SK-N-SH (cell line): ENCODE results near the gene CEP57. TPM values are rescaled to one million over a fixed set of nuclear protein-coding genes. Genes with fewer than 3 reads are reported as not detected.

Source experiments
- CTCF ChIA-PET: fragments of 300-600, 350-600 bp; formaldehyde crosslinking; extraction: SDS; loops from one replicate; lab custom pipeline; 2021; lab: Yijun Ruan, JAX
- POLR2A ChIA-PET: fragments of 350-600 bp; sonication (Branson Sonifier 250); formaldehyde crosslinking; extraction: SDS; loops from one replicate; lab custom pipeline; 2020; ENCODE audit warnings: antibody characterized with exemption, inconsistent platforms; lab: Yijun Ruan, JAX
- DNase-seq: peaks from one replicate; pipeline ENCODE4 v3.0.0; 2012
- H2AFZ ChIP-seq: fragments of 200-600 bp; sonication (generic); 2 replicates; pipeline ENCODE4 v1.8.1; 2016; ENCODE audit warnings: antibody characterized with exemption, mild to moderate bottlenecking, low read depth
- H3F3A ChIP-seq: fragments of 200-600 bp; sonication (generic); replicated peaks from 2 replicates; pipeline ENCODE3; 2016; ENCODE audit warnings: antibody characterized with exemption, mild to moderate bottlenecking; ENCODE audit not compliant: insufficient read depth
- H3K27ac ChIP-seq, 2 experiments: fragments of 200-500 bp in 1 of 2; fragments of 200-600 bp in 1 of 2; sonication (Bioruptor generic) in 1 of 2; sonication (generic), shearing (Covaris generic) in 1 of 2; 2 replicates each; pipeline versions ENCODE4 v1.5.1 to v1.6.1; 2014 to 2016; ENCODE audit warnings: low read depth in 2 of 2, inconsistent platforms in 1 of 2, low read length in 1 of 2, mild to moderate bottlenecking in 1 of 2, mixed read lengths in 1 of 2
- H3K27me3 ChIP-seq: fragments of 200-600 bp; sonication (generic), shearing (Covaris generic); 2 replicates; pipeline ENCODE4 v1.6.1; 2016; ENCODE audit warnings: mixed run types; ENCODE audit not compliant: insufficient read depth
- H3K36me3 ChIP-seq, 2 experiments: fragments of 200-500 bp in 1 of 2; fragments of 200-600 bp in 1 of 2; sonication (Bioruptor generic) in 1 of 2; sonication (generic) in 1 of 2; replicated peaks in 1 of 2; 2 replicates each; pipeline versions ENCODE3 to v1.5.1; 2014 to 2016; ENCODE audit warnings: low read length in 1 of 2, mild to moderate bottlenecking in 1 of 2; ENCODE audit not compliant: insufficient read depth in 2 of 2, control insufficient read depth in 1 of 2
- H3K4me1 ChIP-seq, 2 experiments: fragments of 200-500 bp in 1 of 2; fragments of 200-600 bp in 1 of 2; sonication (Bioruptor generic) in 1 of 2; sonication (generic), shearing (Covaris generic) in 1 of 2; 2 replicates each; pipeline versions ENCODE4 v1.5.1 to v1.6.1; 2014 to 2016; ENCODE audit warnings: low read depth in 1 of 2, low read length in 1 of 2, mixed run types in 1 of 2; ENCODE audit not compliant: insufficient read depth in 2 of 2, control insufficient read depth in 1 of 2
- H3K4me2 ChIP-seq: fragments of 200-600 bp; sonication (generic), shearing (Covaris generic); 2 replicates; pipeline ENCODE4 v1.6.1; 2017; ENCODE audit warnings: mixed run types
- H3K4me3 ChIP-seq, 2 experiments: fragments of 200-500 bp in 1 of 2; fragments of 200-600 bp in 1 of 2; sonication (Bioruptor generic) in 1 of 2; sonication (generic), shearing (Covaris generic) in 1 of 2; 2 replicates each; pipeline versions ENCODE4 v1.5.1 to v1.8.1; 2014 to 2016; ENCODE audit warnings: low read depth in 2 of 2, inconsistent platforms in 1 of 2, low read length in 1 of 2, mild to moderate bottlenecking in 1 of 2, mixed read lengths in 1 of 2, moderate library complexity in 1 of 2
- H3K79me2 ChIP-seq: fragments of 200-600 bp; sonication (generic); 2 replicates; pipeline ENCODE4 v1.8.1; 2017; ENCODE audit warnings: mild to moderate bottlenecking; ENCODE audit not compliant: insufficient read depth
- H3K9ac ChIP-seq: fragments of 200-600 bp; sonication (generic); 2 replicates; pipeline ENCODE4 v1.6.1; 2017; ENCODE audit warnings: mixed run types
- H3K9me2 ChIP-seq: fragments of 200-600 bp; sonication (generic); 2 replicates; pipeline ENCODE4 v1.6.1; 2017; ENCODE audit warnings: mixed run types
- H3K9me3 ChIP-seq: fragments of 200-600 bp; sonication (generic); 2 replicates; pipeline ENCODE4 v1.6.1; 2017; ENCODE audit warnings: mixed run types, mild to moderate bottlenecking, moderate library complexity
- H4K20me1 ChIP-seq: fragments of 200-600 bp; sonication (generic); 2 replicates; pipeline ENCODE4 v1.6.1; 2017; ENCODE audit warnings: mild to moderate bottlenecking, mixed run types; ENCODE audit not compliant: insufficient read depth
- EP300 ChIP-seq, 2 experiments: IDR thresholded peaks; 2 replicates each; pipeline versions ENCODE4 v1.4.0 to v1.6.1; 2012; ENCODE audit warnings: borderline replicate concordance in 1 of 2, low read depth in 1 of 2, low read length in 1 of 2
- EZH2phosphoT487 ChIP-seq: fragments of 200-600 bp; sonication (generic); IDR thresholded peaks from 2 replicates; pipeline ENCODE4 v1.6.1; 2017; ENCODE audit warnings: low read depth, mixed run types, mild to moderate bottlenecking, antibody characterized with exemption, moderate library complexity, borderline replicate concordance
- FOSL2 ChIP-seq: IDR thresholded peaks from 2 replicates; pipeline ENCODE4 v1.4.0; 2012; ENCODE audit warnings: low read depth, mild to moderate bottlenecking, moderate library complexity, borderline replicate concordance
- FOXM1 ChIP-seq: IDR thresholded peaks from 2 replicates; pipeline ENCODE4 v1.4.0; 2012; ENCODE audit warnings: low read depth, mild to moderate bottlenecking
- IRF3 ChIP-seq: fragments of 150-350 bp; IDR thresholded peaks from 2 replicates; pipeline ENCODE4 v1.6.1; 2016; ENCODE audit warnings: mild to moderate bottlenecking, low read depth, low read length
- JUND ChIP-seq: IDR thresholded peaks from 2 replicates; pipeline ENCODE4 v1.4.0; 2012
- MAX ChIP-seq: IDR thresholded peaks from 2 replicates; pipeline ENCODE4 v1.4.0; 2012; ENCODE audit warnings: low read depth
- MXI1 ChIP-seq: IDR thresholded peaks from 2 replicates; pipeline ENCODE4 v1.6.1; 2012; ENCODE audit warnings: mild to moderate bottlenecking, low read depth, low read length, improper control_type of control experiment
- NFIC ChIP-seq: IDR thresholded peaks from 2 replicates; pipeline ENCODE4 v1.4.0; 2012; ENCODE audit warnings: borderline replicate concordance
- POLR2AphosphoS5 ChIP-seq: IDR thresholded peaks from 2 replicates; pipeline ENCODE4 v1.6.1; 2012; ENCODE audit warnings: low read depth, low read length
- RFX5 ChIP-seq: IDR thresholded peaks from 2 replicates; pipeline ENCODE4 v1.6.1; 2012; ENCODE audit warnings: mild to moderate bottlenecking, improper control_type of control experiment, low read length
- RXRA ChIP-seq: IDR thresholded peaks from 2 replicates; pipeline ENCODE4 v1.4.0; 2012; ENCODE audit warnings: low read depth, mild to moderate bottlenecking, borderline replicate concordance
- TCF12 ChIP-seq: IDR thresholded peaks from 2 replicates; pipeline ENCODE4 v1.4.0; 2012
- TEAD4 ChIP-seq: IDR thresholded peaks from 2 replicates; pipeline ENCODE4 v1.4.0; 2012; ENCODE audit warnings: mild to moderate bottlenecking, borderline replicate concordance; ENCODE audit not compliant: insufficient read depth
- ZBTB33 ChIP-seq: IDR thresholded peaks from 2 replicates; pipeline ENCODE4 v1.4.0; 2012; ENCODE audit warnings: low read depth, borderline replicate concordance
- WGBS: methylation state at CpG from one replicate; pipeline ENCODE4 v1.1.6; 2017; ENCODE audit warnings: low lambda C conversion rate; 5-methylcytosine and 5-hydroxymethylcytosine counted together
- polyA plus RNA-seq, 3 experiments: library from polyadenylated mRNA; depleted of rRNA; stranded (reverse); fragments of >200 nt; gene quantifications; 2 replicates each; pipeline ENCODE4 v1.2.3, GENCODE V29; 2012
- small RNA-seq, 7 experiments: library from RNA; depleted of rRNA; stranded (forward); fragments of <200 nt; gene quantifications; one replicate each; pipeline ENCODE3, GENCODE V24; 2012

The CEP57 gene
- polyA plus RNA-seq, 1 of the 3 experiments (the other 2 are of a cell fraction), result 12.2 TPM

GRCh38 chr11:95877291-95877690 is 87.0 kb downstream of the CEP57 start:
- H3K36me3 ChIP-seq, result peaks cover 24 to 31% of the 10 kb centered on the region in 2 experiments
- 19% methylated on average over 2 of the region's 2 CpGs for WGBS
- H3K27me3 ChIP-seq, result no peaks in the 10 kb centered on the region
- no peak overlapping the region for H3K4me3 ChIP-seq
- H3K79me2 ChIP-seq, result peaks cover 18% of the 10 kb centered on the region
- no peak overlapping the region; the same call in 1 of the 2 replicates for H3K4me2 ChIP-seq
- no peaks in the 10 kb centered on the region; the same call in 1 of the 2 replicates for H3K9me3 ChIP-seq
- peaks cover 0 to 5% of the 10 kb centered on the region in 2 experiments; a peak in 1 of 4 replicates for H3K4me1 ChIP-seq
- no peaks in the 10 kb centered on the region for H4K20me1 ChIP-seq
- H3K9me2 ChIP-seq, result peaks cover 6% of the 10 kb centered on the region; the same call in 1 of the 2 replicates
- no peak for DNase-seq
- H3K9ac ChIP-seq, result peak overlapping the region; percentile 6; the same call in 1 of the 2 replicates
- no peak overlapping the region for H2AFZ ChIP-seq
- ChIA-PET POLR2A (no interaction called here), CTCF (no interaction called here)
- peaks cover 29% of the 10 kb centered on the region for H3F3A ChIP-seq
- TF ChIP-seq MAX (peak; percentile 48; the same call in 1 of the 2 replicates), TEAD4 (peak; percentile 58; the same call in 1 of the 2 replicates), RFX5 (no peak), TCF12 (peak; percentile 85), EZH2phosphoT487 (no peak), NFIC (peak; percentile 49; the same call in 1 of the 2 replicates), FOXM1 (no peak), JUND (peak; percentile 82), MXI1 (no peak), POLR2AphosphoS5 (0 out of 2 replicates have a peak, but pooled peaks have one; percentile 27), RXRA (peak; percentile 70; the same call in 1 of the 2 replicates), IRF3 (no peak), FOSL2 (peak; percentile 83), EP300 (IDR thresholded peaks at IDR 0.05; ENCODE audit: borderline replicate concordance in 1 of 2, low read depth in 1 of 2, low read length in 1 of 2) (peak in 1 of 2 experiments; percentile 64; a peak in 1 of 4 replicates), ZBTB33 (peak; percentile 33; the same call in 1 of the 2 replicates)
- TF ChIP-seq, all 33 proteins: peak for 10
- H3K27ac ChIP-seq, result peak overlapping the region in 1 of 2 experiments; percentile 91; a peak in 2 of 4 replicates

Small RNA genes lying within 50 kb of the gene (small RNA-seq; reads per million reads assigned to genes)
- 0 to 0.21 (median 0) reads per million in 7 experiments for gene RNA5SP345

Other genes with a start within 250 kb of the CEP57 start
- gene FAM76B, start 716 bp upstream of the CEP57 start, polyA plus RNA-seq (2012; rRNA removed), result 15.4 and 23.2 TPM in 2 replicates
- gene MTMR2, start 133.6 kb downstream of the CEP57 start, polyA plus RNA-seq (2012; rRNA removed), result 8.6 and 9.4 TPM in 2 replicates